H9 (cell line): ENCODE data around the gene APPL2. TPM values are rescaled to one million over a fixed set of nuclear protein-coding genes. Genes with fewer than 3 reads are reported as not detected.

Experiments used
- DNase-seq: peaks from one replicate; pipeline ENCODE4 v3.0.0-alpha.2; 2017
- H2AFZ ChIP-seq: one replicate; pipeline ENCODE4 v1.6.1; 2013; ENCODE audit warnings: mild to moderate bottlenecking, low read length, control low read depth, moderate library complexity
- H2AK5ac ChIP-seq: 2 replicates; pipeline ENCODE4 v1.6.1; 2013; ENCODE audit warnings: low read length, control low read depth, mixed read lengths; ENCODE audit not compliant: insufficient read length
- H2BK120ac ChIP-seq: one replicate; pipeline ENCODE4 v1.6.1; 2013; ENCODE audit warnings: low read depth, mild to moderate bottlenecking, low read length, control low read depth, inconsistent platforms; ENCODE audit not compliant: poor library complexity, severe bottlenecking
- H2BK12ac ChIP-seq: 2 replicates; pipeline ENCODE4 v1.6.1; 2013; ENCODE audit warnings: low read length, control low read depth, mixed read lengths, low read depth; ENCODE audit not compliant: insufficient read length
- H2BK15ac ChIP-seq: 2 replicates; pipeline ENCODE4 v1.6.1; 2013; ENCODE audit warnings: low read depth, low read length, control low read depth
- H2BK20ac ChIP-seq: one replicate; pipeline ENCODE4 v1.6.1; 2013; ENCODE audit warnings: low read depth, mild to moderate bottlenecking, low read length, control low read depth, inconsistent platforms; ENCODE audit not compliant: poor library complexity, severe bottlenecking
- H2BK5ac ChIP-seq: 2 replicates; pipeline ENCODE4 v1.6.1; 2013; ENCODE audit warnings: low read length, control low read depth, mixed read lengths; ENCODE audit not compliant: insufficient read length
- H3K14ac ChIP-seq: 2 replicates; pipeline ENCODE4 v1.6.1; 2013; ENCODE audit warnings: low read length, control low read depth; ENCODE audit not compliant: insufficient read depth
- H3K18ac ChIP-seq: 2 replicates; pipeline ENCODE4 v1.6.1; 2013; ENCODE audit warnings: low read depth, mild to moderate bottlenecking, mixed read lengths, low read length, control low read depth; ENCODE audit not compliant: insufficient read length
- H3K23ac ChIP-seq: 2 replicates; pipeline ENCODE4 v1.6.1; 2013; ENCODE audit warnings: low read length, control low read depth, mixed read lengths, low read depth; ENCODE audit not compliant: insufficient read length
- H3K23me2 ChIP-seq: 2 replicates; pipeline ENCODE4 v1.6.1; 2013; ENCODE audit warnings: low read depth, mild to moderate bottlenecking, mixed read lengths, low read length, control low read depth; ENCODE audit not compliant: insufficient read length, poor library complexity, severe bottlenecking
- H3K27ac ChIP-seq: 2 replicates; pipeline ENCODE4 v1.5.1; 2013; ENCODE audit warnings: low read length, control low read depth, mixed read lengths, low read depth; ENCODE audit not compliant: insufficient read length
- H3K27me3 ChIP-seq: 2 replicates; pipeline ENCODE4 v1.6.1; 2013; ENCODE audit warnings: low read length, control low read depth, inconsistent platforms; ENCODE audit not compliant: insufficient read depth
- H3K4ac ChIP-seq: 2 replicates; pipeline ENCODE4 v1.6.1; 2013; ENCODE audit warnings: low read depth, mild to moderate bottlenecking, control low read depth, inconsistent platforms, low read length, moderate library complexity
- H3K4me1 ChIP-seq: 2 replicates; pipeline ENCODE4 v1.6.1; 2013; ENCODE audit warnings: low read length, control low read depth, inconsistent platforms; ENCODE audit not compliant: insufficient read depth
- H3K4me2 ChIP-seq: 2 replicates; pipeline ENCODE4 v1.6.1; 2013; ENCODE audit warnings: low read length, control low read depth, mixed read lengths; ENCODE audit not compliant: insufficient read length, insufficient read depth
- H3K56ac ChIP-seq: 2 replicates; pipeline ENCODE4 v1.6.1; 2013; ENCODE audit warnings: low read depth, mild to moderate bottlenecking, mixed read lengths, low read length, control low read depth; ENCODE audit not compliant: insufficient read length
- H3K79me1 ChIP-seq: 2 replicates; pipeline ENCODE4 v1.6.1; 2013; ENCODE audit warnings: low read depth, mild to moderate bottlenecking, moderate library complexity, low read length, control low read depth, inconsistent platforms; ENCODE audit not compliant: insufficient read depth, poor library complexity, severe bottlenecking
- H3K79me2 ChIP-seq: 2 replicates; pipeline ENCODE4 v1.6.1; 2013; ENCODE audit warnings: low read length, control low read depth, inconsistent platforms; ENCODE audit not compliant: insufficient read depth
- H3K9ac ChIP-seq: 2 replicates; pipeline ENCODE4 v1.6.1; 2013; ENCODE audit warnings: low read length, control low read depth, mixed read lengths; ENCODE audit not compliant: insufficient read length; ENCODE audit errors: extremely low read depth
- H3K9me3 ChIP-seq: one replicate; pipeline ENCODE4 v1.6.1; 2013; ENCODE audit warnings: low read depth, low read length, inconsistent platforms; ENCODE audit not compliant: control insufficient read depth
- H3T11ph ChIP-seq: one replicate; pipeline ENCODE4 v1.6.1; 2013; ENCODE audit warnings: mild to moderate bottlenecking, low read length, control low read depth, inconsistent platforms
- H4K20me1 ChIP-seq: one replicate; pipeline ENCODE4 v1.6.1; 2013; ENCODE audit not compliant: control insufficient read depth, insufficient read length, insufficient read depth
- H4K5ac ChIP-seq: 2 replicates; pipeline ENCODE4 v1.6.1; 2013; ENCODE audit warnings: low read depth, mild to moderate bottlenecking, mixed read lengths, low read length, control low read depth; ENCODE audit not compliant: insufficient read length
- H4K8ac ChIP-seq: replicated peaks from 2 replicates; pipeline ENCODE4 v1.6.1; 2013; ENCODE audit warnings: low read length, control low read depth, mixed read lengths, low read depth; ENCODE audit not compliant: insufficient read length
- H4K91ac ChIP-seq: 2 replicates; pipeline ENCODE4 v1.6.1; 2013; ENCODE audit warnings: low read depth, mild to moderate bottlenecking, moderate library complexity, mixed read lengths, low read length, control low read depth; ENCODE audit not compliant: insufficient read length
- H3K27ac Mint-ChIP-seq, 3 experiments: 2 replicates in 2 of 3; 3 replicates in 1 of 3; pipeline ENCODE4 v1.8.0; 2020 to 2021; ENCODE audit warnings: mixed read lengths in 3 of 3, mild to moderate bottlenecking in 1 of 3, moderate library complexity in 1 of 3
- H3K27me3 Mint-ChIP-seq: 2 replicates; pipeline ENCODE4 v1.8.0; 2021; ENCODE audit warnings: low read depth, mild to moderate bottlenecking, moderate library complexity, mixed read lengths
- H3K36me3 Mint-ChIP-seq, 3 experiments: 2 replicates in 2 of 3; 3 replicates in 1 of 3; pipeline ENCODE4 v1.8.0; 2020 to 2021; ENCODE audit warnings: low read depth in 3 of 3, mixed read lengths in 3 of 3; ENCODE audit not compliant: insufficient read depth in 1 of 3
- H3K4me1 Mint-ChIP-seq, 2 experiments: 2 replicates each; pipeline ENCODE4 v1.8.0; 2020; ENCODE audit warnings: mixed read lengths in 2 of 2
- H3K4me3 Mint-ChIP-seq, 2 experiments: 2 replicates in 1 of 2; 3 replicates in 1 of 2; pipeline ENCODE4 v1.8.0; 2020 to 2021; ENCODE audit warnings: mild to moderate bottlenecking in 2 of 2, mixed read lengths in 2 of 2, moderate library complexity in 1 of 2
- H3K9me3 Mint-ChIP-seq, 2 experiments: 2 replicates in 1 of 2; 3 replicates in 1 of 2; pipeline ENCODE4 v1.8.0; 2020; ENCODE audit warnings: mild to moderate bottlenecking in 2 of 2, mixed read lengths in 2 of 2, moderate library complexity in 1 of 2
- WGBS: extraction: QIAGEN DNeasy Blood & Tissue Kit; methylation state at CpG from one replicate; pipeline ENCODE4 v1.1.7; 2013; ENCODE audit warnings: missing lambda C conversion rate, low lambda C conversion rate, mixed read lengths; ENCODE audit not compliant: insufficient read length; ENCODE audit errors: extremely low coverage; 5-methylcytosine and 5-hydroxymethylcytosine counted together
- total RNA-seq: library from RNA; stranded (reverse); gene quantifications from 2 replicates; pipeline ENCODE4 v1.2.1, GENCODE V29; 2021
- TF ChIP-seq, protein P1 (sequence below): fragments of 200-600 bp; sonication (generic); conservative IDR thresholded peaks from 3 replicates; pipeline ENCODE4 v1.8.0; 2021; ENCODE audit warnings: antibody characterized with exemption, mild to moderate bottlenecking

Gene APPL2
- total RNA-seq, 1 experiment from 2014 or later: 18.5 TPM

DNA sequence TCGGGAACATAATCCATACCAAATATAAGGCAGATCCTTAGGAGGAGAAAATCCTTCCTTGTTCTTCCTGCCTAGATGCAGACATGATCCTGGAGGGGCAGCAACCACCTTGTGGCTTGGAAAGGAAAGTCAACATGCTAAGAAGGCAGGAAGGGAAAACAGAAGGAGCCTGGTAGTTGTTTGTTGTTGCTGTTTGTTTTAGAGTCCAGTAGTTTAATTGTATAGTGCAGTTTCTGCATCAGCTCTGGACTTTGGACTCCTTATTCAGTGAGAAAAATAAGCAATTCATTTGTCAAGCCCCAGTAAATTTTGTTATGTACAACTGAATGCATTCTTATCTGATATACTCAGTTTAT, 45.7 kb upstream of the APPL2 start:
- Mint-ChIP-seq H3K27ac (no peak overlapping the region), H3K4me3 (no peak overlapping the region), H3K4me1 (peaks cover 0 to 8% of the 10 kb centered on the region in 2 experiments; a peak in 3 of 4 replicates), H3K27me3 (peaks cover 7% of the 10 kb centered on the region), H3K9me3 (no peaks in the 10 kb centered on the region), H3K36me3 (no peaks in the 10 kb centered on the region)
- H3K79me2 ChIP-seq: no peaks in the 10 kb centered on the region
- no peak overlapping the region for H3K4ac ChIP-seq
- no peak overlapping the region for H3K23ac ChIP-seq
- no peaks in the 10 kb centered on the region for H4K20me1 ChIP-seq
- H4K91ac ChIP-seq: no peak overlapping the region
- no peak for DNase-seq
- H3K56ac ChIP-seq: no peak overlapping the region
- H3K4me2 ChIP-seq: no peak overlapping the region
- H3K9me3 ChIP-seq: no peaks in the 10 kb centered on the region
- no peak overlapping the region for H2AK5ac ChIP-seq
- WGBS: no CpG with 5 or more reads among the region's 1 CpG
- H2BK12ac ChIP-seq: no peak overlapping the region
- H3K14ac ChIP-seq: no peak overlapping the region
- no peaks in the 10 kb centered on the region for H3K27me3 ChIP-seq
- TF ChIP-seq, protein P1, sequence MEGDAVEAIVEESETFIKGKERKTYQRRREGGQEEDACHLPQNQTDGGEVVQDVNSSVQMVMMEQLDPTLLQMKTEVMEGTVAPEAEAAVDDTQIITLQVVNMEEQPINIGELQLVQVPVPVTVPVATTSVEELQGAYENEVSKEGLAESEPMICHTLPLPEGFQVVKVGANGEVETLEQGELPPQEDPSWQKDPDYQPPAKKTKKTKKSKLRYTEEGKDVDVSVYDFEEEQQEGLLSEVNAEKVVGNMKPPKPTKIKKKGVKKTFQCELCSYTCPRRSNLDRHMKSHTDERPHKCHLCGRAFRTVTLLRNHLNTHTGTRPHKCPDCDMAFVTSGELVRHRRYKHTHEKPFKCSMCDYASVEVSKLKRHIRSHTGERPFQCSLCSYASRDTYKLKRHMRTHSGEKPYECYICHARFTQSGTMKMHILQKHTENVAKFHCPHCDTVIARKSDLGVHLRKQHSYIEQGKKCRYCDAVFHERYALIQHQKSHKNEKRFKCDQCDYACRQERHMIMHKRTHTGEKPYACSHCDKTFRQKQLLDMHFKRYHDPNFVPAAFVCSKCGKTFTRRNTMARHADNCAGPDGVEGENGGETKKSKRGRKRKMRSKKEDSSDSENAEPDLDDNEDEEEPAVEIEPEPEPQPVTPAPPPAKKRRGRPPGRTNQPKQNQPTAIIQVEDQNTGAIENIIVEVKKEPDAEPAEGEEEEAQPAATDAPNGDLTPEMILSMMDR: peak; percentile 26; the same call in 2 of the 3 replicates
- no peak overlapping the region for H3K9ac ChIP-seq
- H4K5ac ChIP-seq: no peak overlapping the region
- H2BK15ac ChIP-seq: no peak overlapping the region
- H2BK120ac ChIP-seq: no peak overlapping the region
- H3T11ph ChIP-seq: no peak overlapping the region
- no peak overlapping the region for H3K27ac ChIP-seq
- H2BK5ac ChIP-seq: no peak overlapping the region
- H2AFZ ChIP-seq: no peak overlapping the region
- H3K23me2 ChIP-seq: no peaks in the 10 kb centered on the region
- H3K79me1 ChIP-seq: no peaks in the 10 kb centered on the region
- no peak overlapping the region for H2BK20ac ChIP-seq
- no peak overlapping the region for H4K8ac ChIP-seq
- no peak overlapping the region for H3K18ac ChIP-seq
- no peaks in the 10 kb centered on the region for H3K4me1 ChIP-seq
